Measurements from ENCODE around the gene STARD3.

GRCh38 chr17:39601758-39602532 lies 35.0 kb upstream of the STARD3 start:
- TF ChIP-seq CTCF (IDR thresholded peaks at IDR 0.05; ENCODE audit: insufficient read depth, low read depth, low read length) (no peak), EZH2 (IDR thresholded peaks at IDR 0.05; ENCODE audit: insufficient read depth, low read length) (no peak)
